ENCODE measurements around the gene FMNL3.

Gene FMNL3

GRCh38 chr12:49603721-49604120, 103.5 kb downstream of the FMNL3 start:
- no peak for DNase-seq (ENCODE audit: low spot score)

- DNase-seq (ENCODE audit: low spot score) = no peak
These were observed 107.2 kb downstream of the FMNL3 start for GRCh38 chr12:49599961-49600360.

GRCh38 chr12:49598527-49598926, 108.7 kb downstream of the FMNL3 start:
- no peak for DNase-seq (ENCODE audit: low spot score)

GRCh38 chr12:49588721-49589516, 118.3 kb downstream of the FMNL3 start:
- no peak for DNase-seq (ENCODE audit: low spot score)

GRCh38 chr12:49588281-49588680, 118.9 kb downstream of the FMNL3 start:
- no peak for DNase-seq (ENCODE audit: low spot score)

GRCh38 chr12:49587174-49587908, 119.9 kb downstream of the FMNL3 start:
- DNase-seq (ENCODE audit: low spot score) = no peak

Small RNA genes within 50 kb of the gene (small RNA-seq; reads per million reads assigned to genes)
- gene AC020612.2 = 0 reads per million in 2 experiments
- 0 reads per million in 2 experiments for gene HIGD1AP9
- gene POLR2KP1 = 0 reads per million in 2 experiments
- 0 reads per million in 2 experiments for gene RNU6-834P

Measured in SK-N-DZ (cell line).